DND-41 (cell line): ENCODE results near the gene CTSA.

ENCODE experiments used
- ATAC-seq: fragments of 200-7000 bp; cut with Tn5 transposase; 3 replicates; pipeline ENCODE4 v1.9.1; 2021; ENCODE audit warnings: low read depth; ENCODE audit not compliant: insufficient read depth
- DNase-seq: peaks from one replicate; pipeline ENCODE4 v3.0.0-alpha.2; 2020
- H2AFZ ChIP-seq: 2 replicates; pipeline ENCODE4 v1.6.0; 2012; ENCODE audit warnings: low read depth, low read length
- H3K27ac ChIP-seq: 2 replicates; pipeline ENCODE4 v1.5.1; 2012; ENCODE audit warnings: low read length, inconsistent platforms
- H3K27me3 ChIP-seq: fragments of 200-600 bp; sonication (generic); 2 replicates; pipeline ENCODE4 v1.6.0; 2012; ENCODE audit warnings: low read length, mild to moderate bottlenecking, inconsistent platforms; ENCODE audit not compliant: insufficient read depth, poor library complexity
- H3K36me3 ChIP-seq: 2 replicates; pipeline ENCODE4 v1.5.1; 2012; ENCODE audit warnings: low read length, inconsistent platforms; ENCODE audit not compliant: insufficient read depth
- H3K4me1 ChIP-seq: 2 replicates; pipeline ENCODE4 v1.5.1; 2012; ENCODE audit warnings: mild to moderate bottlenecking, low read length; ENCODE audit not compliant: insufficient read depth
- H3K4me2 ChIP-seq: 2 replicates; pipeline ENCODE4 v1.6.0; 2012; ENCODE audit warnings: mild to moderate bottlenecking, moderate library complexity, low read length, inconsistent platforms; ENCODE audit not compliant: insufficient read depth
- H3K4me3 ChIP-seq, 2 experiments: fragments of 200-600 bp in 1 of 2; shearing (Covaris generic) in 1 of 2; 2 replicates each; pipeline ENCODE4 v1.5.1; 2012 to 2016; ENCODE audit warnings: inconsistent platforms in 2 of 2, low read length in 2 of 2, mild to moderate bottlenecking in 2 of 2, low read depth in 1 of 2, moderate library complexity in 1 of 2
- H3K79me2 ChIP-seq: 2 replicates; pipeline ENCODE4 v1.6.0; 2012; ENCODE audit warnings: low read length, inconsistent platforms; ENCODE audit not compliant: insufficient read depth
- H3K9ac ChIP-seq: 2 replicates; pipeline ENCODE4 v1.6.0; 2012; ENCODE audit warnings: low read depth, mild to moderate bottlenecking, inconsistent platforms, low read length, moderate library complexity
- H3K9me3 ChIP-seq: 2 replicates; pipeline ENCODE4 v1.5.1; 2012; ENCODE audit warnings: low read length, moderate library complexity, mild to moderate bottlenecking, inconsistent platforms; ENCODE audit not compliant: insufficient read depth, severe bottlenecking
- H4K20me1 ChIP-seq: 2 replicates; pipeline ENCODE4 v1.6.0; 2012; ENCODE audit warnings: low read length; ENCODE audit not compliant: insufficient read depth
- EZH2 ChIP-seq: IDR thresholded peaks from 3 replicates; pipeline ENCODE4 v1.6.1; 2012; ENCODE audit warnings: borderline replicate concordance, low read depth, mild to moderate bottlenecking, moderate library complexity, low read length, inconsistent platforms; ENCODE audit not compliant: severe bottlenecking
- TF ChIP-seq, protein P1 (sequence below): IDR thresholded peaks from 2 replicates; pipeline ENCODE4 v1.5.1; 2012; ENCODE audit warnings: borderline replicate concordance, low read length, moderate library complexity, mild to moderate bottlenecking; ENCODE audit not compliant: poor library complexity, severe bottlenecking; ENCODE audit errors: extremely low read depth

Gene CTSA

DNA sequence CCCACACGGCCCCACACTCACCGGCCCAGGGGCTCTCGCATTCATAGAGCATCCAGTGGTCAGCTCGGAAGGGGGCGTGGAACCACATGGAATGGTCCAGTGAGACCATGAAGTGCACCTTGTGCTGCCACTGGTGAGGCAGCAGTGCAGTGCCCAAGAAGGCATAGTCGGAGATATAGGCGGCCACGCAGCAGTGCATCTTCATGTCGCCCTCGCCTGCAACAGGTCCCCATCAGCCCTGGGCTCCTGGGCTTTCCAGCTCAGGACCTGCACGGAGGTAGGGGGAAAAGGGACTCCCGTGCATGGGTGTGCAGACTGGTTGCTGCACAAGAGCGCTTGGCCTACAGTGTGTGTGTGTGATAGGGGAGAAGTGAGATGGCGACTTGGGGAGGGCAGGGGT lies 47.6 kb upstream of the CTSA start:
- Histone ChIP-seq H3K9ac (no peak overlapping the region), H3K4me1 (no peaks in the 10 kb centered on the region), H3K27me3 (no peaks in the 10 kb centered on the region), H3K4me2 (no peak overlapping the region), H3K27ac (no peak overlapping the region), H3K36me3 (peaks cover 70% of the 10 kb centered on the region), H4K20me1 (peaks cover 3% of the 10 kb centered on the region; the same call in 1 of the 2 replicates), H3K4me3 (no peak overlapping the region), H3K79me2 (no peaks in the 10 kb centered on the region), H2AFZ (no peak overlapping the region), H3K9me3 (no peaks in the 10 kb centered on the region)
- ATAC-seq (no peak), DNase-seq (no peak)
- TF ChIP-seq EZH2 = no peak
- TF ChIP-seq, protein P1, sequence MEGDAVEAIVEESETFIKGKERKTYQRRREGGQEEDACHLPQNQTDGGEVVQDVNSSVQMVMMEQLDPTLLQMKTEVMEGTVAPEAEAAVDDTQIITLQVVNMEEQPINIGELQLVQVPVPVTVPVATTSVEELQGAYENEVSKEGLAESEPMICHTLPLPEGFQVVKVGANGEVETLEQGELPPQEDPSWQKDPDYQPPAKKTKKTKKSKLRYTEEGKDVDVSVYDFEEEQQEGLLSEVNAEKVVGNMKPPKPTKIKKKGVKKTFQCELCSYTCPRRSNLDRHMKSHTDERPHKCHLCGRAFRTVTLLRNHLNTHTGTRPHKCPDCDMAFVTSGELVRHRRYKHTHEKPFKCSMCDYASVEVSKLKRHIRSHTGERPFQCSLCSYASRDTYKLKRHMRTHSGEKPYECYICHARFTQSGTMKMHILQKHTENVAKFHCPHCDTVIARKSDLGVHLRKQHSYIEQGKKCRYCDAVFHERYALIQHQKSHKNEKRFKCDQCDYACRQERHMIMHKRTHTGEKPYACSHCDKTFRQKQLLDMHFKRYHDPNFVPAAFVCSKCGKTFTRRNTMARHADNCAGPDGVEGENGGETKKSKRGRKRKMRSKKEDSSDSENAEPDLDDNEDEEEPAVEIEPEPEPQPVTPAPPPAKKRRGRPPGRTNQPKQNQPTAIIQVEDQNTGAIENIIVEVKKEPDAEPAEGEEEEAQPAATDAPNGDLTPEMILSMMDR = no peak

DNA sequence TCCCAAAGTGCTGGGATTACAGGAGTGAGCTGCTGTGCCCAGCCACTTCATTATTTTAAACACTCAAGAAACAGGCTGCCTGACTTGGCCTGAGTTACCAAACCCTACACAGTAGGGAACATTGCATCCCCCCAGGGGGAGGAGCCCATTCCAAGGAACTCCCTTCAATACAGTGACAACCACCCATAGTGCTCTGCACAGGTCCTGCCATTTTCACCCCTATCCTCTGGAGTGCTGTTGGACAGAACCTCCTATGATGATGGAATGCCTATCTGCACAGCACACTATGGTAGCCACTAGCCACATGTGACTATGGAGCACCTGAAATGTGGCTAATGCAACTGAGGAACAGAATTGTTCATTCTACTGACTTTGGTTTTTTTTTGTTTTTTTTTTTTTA lies 45.7 kb upstream of the CTSA start:
- Histone ChIP-seq H4K20me1 (peaks cover 5% of the 10 kb centered on the region; the same call in 1 of the 2 replicates), H3K9ac (no peak overlapping the region), H3K79me2 (no peaks in the 10 kb centered on the region), H2AFZ (no peak overlapping the region), H3K36me3 (peaks cover 73% of the 10 kb centered on the region), H3K4me3 (no peak overlapping the region), H3K27me3 (no peaks in the 10 kb centered on the region), H3K4me1 (no peaks in the 10 kb centered on the region), H3K9me3 (no peaks in the 10 kb centered on the region), H3K4me2 (no peak overlapping the region), H3K27ac (no peak overlapping the region)
- TF ChIP-seq EZH2 = no peak
- TF ChIP-seq, protein P1 = no peak
- no peak for DNase-seq
- ATAC-seq = no peak

DNA sequence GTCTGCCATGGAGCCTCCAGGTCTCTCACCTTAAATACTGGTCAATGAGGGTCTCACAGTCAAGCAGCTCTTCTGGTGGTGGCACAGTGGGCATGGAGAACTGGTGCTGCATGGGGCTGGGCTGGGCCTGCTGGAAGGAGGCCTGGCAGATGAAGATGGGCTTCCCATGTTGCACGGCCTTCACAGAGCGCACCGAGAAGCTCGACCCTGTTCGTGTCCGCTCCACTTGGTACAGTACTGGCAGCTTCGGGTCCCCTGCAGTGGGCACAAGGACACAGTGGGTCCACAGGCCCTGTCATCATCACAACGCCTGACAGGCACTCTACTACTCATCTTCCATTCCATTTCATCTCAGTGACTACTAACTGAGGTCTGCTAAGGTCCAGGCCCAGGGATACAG lies 42.7 kb upstream of the CTSA start:
- no peaks in the 10 kb centered on the region for H3K79me2 ChIP-seq
- H3K36me3 ChIP-seq = peaks cover 57% of the 10 kb centered on the region
- ATAC-seq = no peak
- no peak for TF ChIP-seq EZH2
- TF ChIP-seq, protein P1 = no peak
- H3K9ac ChIP-seq = no peak overlapping the region
- no peak overlapping the region for H3K4me3 ChIP-seq
- H3K27me3 ChIP-seq = no peaks in the 10 kb centered on the region
- no peaks in the 10 kb centered on the region for H3K4me1 ChIP-seq
- no peaks in the 10 kb centered on the region for H3K9me3 ChIP-seq
- no peak overlapping the region for H3K4me2 ChIP-seq
- no peak overlapping the region for H2AFZ ChIP-seq
- no peak overlapping the region for H3K27ac ChIP-seq
- DNase-seq = no peak
- H4K20me1 ChIP-seq = peaks cover 3% of the 10 kb centered on the region; the same call in 1 of the 2 replicates
